GM21737 (cell line): ENCODE results near the gene CAPN15.

Experiments
- ATAC-seq: cut with Tn5 transposase; IDR thresholded peaks from one replicate; pipeline ENCODE4 v1.9.1; 2021; ENCODE audit warnings: mild to moderate bottlenecking, moderate library complexity; ENCODE audit not compliant: unreplicated experiment

The CAPN15 gene

DNA sequence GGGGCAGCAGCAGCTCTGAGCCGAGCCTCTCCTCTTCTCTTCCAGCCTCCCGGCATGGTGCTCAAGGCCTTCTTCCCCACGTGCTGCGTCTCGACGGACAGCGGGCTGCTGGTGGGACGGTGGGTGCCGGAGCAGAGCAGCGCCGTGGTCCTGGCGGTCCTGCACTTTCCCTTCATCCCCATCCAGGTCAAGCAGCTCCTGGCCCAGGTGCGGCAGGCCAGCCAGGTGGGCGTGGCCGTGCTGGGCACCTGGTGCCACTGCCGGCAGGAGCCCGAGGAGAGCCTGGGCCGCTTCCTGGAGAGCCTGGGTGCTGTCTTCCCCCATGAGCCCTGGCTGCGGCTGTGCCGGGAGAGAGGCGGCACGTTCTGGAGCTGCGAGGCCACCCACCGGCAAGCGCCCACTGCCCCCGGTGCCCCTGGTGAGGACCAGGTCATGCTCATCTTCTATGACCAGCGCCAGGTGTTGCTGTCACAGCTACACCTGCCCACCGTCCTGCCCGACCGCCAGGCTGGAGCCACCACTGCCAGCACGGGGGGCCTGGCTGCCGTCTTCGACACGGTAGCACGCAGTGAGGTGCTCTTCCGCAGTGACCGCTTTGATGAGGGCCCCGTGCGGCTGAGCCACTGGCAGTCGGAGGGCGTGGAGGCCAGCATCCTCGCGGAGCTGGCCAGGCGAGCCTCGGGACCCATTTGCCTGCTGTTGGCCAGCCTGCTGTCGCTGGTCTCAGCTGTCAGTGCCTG is 46.7 kb downstream of the CAPN15 start:
- no peak for ATAC-seq

GRCh38 chr16:575354-576196 is 48.1 kb downstream of the CAPN15 start:
- ATAC-seq = no peak

DNA sequence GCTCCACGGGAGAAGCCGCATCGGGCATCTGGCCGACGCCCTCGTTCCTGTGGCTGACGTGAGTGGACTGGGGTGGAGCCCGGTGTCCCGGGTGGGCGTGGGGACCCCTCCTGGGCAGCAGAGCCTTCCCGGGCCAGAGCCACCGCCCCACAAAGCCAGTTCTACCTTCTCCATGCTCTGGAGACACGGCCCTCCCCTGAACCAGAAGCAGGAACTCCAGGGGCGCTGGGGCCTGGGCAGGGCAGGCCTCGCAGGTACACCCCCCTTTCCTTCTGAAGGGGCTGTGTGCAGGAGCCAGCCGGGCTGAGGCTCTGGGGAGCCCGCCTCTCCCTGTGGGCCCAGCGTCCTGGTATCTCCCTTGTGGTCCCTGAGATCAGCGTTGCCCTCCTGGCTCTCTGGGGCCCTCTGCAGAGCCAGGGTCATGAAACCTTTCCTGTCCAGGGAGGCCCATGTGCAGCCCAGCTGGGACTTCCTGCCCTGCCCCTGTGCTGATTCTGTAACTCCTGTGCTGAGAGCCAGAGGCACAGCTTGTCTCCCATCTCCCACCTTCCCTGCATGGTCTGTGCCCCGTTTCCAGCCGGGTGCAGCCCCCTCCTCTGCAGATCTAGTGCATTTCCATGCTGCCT is 48.8 kb downstream of the CAPN15 start:
- no peak for ATAC-seq

DNA sequence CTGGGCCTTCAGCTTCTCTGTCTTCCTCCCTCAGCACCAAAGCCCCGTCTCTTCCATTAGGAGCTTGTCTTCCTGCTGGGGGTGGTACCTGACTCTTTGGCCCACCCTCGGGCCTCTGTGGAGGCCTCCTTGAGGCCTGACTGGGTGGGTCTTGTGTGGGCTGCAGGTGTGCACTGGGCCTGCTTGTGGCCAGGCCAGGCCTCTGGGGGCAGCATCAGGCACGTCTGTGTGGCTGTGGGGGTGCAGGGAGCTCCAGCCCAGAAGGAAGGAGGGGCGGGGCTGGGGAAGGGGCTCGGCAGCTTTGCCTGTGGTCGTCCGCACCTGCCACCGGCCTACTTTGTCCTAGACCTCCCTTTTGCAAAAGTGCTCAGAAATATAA is 49.3 kb downstream of the CAPN15 start:
- ATAC-seq = no peak

DNA sequence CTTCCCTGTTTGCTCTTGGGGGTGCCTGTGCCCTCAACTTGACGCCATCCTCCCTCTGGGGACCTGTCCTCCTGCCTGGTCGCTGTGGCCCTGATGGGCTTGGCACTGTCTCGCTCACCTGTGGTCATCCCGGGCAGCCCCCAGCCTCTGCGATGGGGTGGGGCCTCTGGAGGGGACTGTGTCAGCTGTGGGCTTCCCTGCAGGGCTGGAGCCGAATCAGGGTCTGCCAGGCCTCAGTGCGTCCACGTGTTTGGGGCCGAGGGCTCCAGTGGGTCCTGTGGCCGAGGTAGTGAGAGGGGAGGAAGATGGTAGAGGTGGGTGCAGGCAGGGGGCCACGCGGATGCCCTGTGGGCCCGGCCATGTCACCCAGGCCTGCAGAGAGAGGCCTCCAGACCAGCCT is 50.3 kb downstream of the CAPN15 start:
- no peak for ATAC-seq

DNA sequence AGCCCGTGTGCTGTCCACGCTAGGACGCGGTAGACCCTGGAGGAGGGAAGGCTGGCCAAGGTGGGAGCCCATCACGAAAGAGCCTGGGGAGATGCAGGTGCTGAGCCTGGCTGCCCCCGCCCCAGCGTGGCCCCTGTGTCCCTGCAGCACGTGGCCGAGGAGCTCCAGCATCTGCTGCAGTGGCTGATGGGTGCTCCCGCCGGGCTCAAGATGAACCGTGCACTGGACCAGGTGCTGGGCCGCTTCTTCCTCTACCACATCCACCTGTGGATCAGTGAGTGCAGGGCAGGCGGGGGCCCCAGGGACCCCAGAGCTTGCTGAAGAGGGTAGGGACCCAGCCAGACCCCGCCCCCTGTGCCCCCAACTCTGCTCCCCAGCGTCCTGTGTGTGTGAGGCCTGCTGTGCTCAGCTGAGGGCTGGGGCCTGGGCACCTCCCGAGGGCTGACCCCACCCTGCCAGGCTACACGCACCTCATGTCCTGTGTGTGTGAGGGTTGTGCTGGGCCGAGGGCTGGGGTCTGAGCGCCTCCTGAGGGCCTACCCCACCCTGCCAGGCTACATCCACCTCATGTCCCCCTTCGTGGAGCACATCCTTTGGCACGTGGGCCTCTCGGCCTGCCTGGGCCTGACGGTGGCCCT is 50.8 kb downstream of the CAPN15 start:
- no peak for ATAC-seq

DNA sequence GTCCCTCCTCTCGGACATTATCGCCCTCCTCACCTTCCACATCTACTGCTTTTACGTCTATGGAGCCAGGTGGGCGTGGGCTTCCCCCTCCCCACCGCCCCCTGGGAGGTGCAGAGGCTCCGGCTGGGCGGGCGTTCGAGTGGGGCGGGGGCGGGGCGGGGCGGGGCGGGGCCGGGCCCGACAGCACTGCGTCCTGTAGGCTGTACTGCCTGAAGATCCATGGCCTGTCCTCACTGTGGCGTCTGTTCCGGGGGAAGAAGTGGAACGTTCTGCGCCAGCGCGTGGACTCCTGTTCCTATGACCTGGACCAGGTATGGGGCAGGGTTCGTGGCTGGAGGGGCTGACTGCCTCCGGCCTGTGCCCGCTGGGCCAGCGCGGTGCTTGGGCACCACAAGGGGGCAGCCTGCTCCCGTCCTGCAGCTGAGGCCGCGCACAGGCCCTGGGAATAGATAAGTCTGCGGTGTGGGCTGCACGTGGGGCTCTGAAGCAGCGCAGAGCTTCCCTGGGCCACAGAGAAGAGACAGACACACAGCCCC is 51.4 kb downstream of the CAPN15 start:
- ATAC-seq = no peak

DNA sequence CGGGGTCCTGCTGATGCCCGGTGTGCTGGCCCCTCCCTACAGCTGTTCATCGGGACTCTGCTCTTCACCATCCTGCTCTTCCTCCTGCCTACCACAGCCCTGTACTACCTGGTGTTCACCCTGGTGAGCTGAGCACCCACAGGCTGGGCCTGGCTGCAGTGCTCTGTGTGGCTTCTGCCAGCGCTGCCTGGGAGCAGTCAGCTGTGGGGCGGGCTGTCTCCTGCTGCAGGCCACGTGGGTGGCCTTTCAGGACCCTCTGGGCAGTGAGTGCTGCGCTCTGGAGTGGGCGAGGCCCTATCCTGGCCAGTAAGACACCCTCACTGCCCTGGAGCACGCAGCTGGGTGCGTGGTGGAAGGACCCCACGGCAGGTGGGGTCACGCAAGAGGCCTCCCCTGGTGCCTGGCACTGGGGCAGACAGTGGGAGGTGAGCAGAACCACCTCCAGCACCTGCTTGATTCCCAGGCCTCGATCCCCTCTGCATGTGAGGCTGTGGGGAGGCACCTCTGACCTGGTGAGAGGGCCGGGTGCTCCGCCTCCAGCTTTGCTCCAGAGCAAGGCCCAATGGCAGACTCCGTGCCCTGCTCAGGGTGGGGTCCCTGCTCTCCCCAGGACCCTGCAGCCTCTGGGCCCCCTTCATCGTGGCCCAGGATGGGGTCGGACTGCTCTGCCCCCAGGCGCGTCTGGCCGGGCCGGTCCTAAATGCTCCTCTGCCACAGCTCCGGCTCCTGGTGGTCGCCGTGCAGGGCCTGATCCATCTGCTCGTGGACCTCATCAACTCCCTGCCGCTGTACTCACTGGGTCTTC is 52.8 kb downstream of the CAPN15 start:
- ATAC-seq = no peak

DNA sequence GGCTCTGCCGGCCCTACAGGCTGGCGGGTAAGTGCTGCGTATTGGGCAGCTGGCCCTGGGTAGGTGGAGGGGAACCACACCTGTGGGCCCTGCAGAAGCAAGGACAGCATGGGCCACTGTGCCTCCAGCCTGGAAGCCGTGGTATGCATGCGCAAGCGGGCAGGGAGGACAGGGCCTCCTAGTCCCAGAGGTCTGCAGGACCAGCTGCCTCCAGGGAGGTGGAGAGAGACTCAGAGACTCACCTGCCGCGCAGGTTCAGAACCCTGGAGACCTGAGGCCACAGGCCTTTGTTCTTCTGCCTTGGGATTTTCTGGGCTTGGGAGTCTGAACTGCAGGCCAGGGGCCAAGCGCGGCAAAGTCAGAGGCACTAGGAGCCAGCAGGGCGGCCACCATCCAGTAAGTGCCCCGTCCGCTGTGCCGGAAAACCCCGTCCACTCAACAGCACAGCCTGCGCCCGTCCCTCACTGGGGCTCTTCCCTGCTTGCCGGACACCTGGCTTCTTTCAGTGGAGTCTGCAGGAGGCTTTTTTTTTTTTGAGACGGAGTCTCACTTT is 53.5 kb downstream of the CAPN15 start:
- no peak for ATAC-seq

GRCh38 chr16:582218-582613 is 54.7 kb downstream of the CAPN15 start:
- no peak for ATAC-seq

- ATAC-seq = no peak
Measured at GRCh38 chr16:582614-583331, 55.3 kb downstream of the CAPN15 start.

- ATAC-seq = no peak
Measured at GRCh38 chr16:583470-583814, 55.9 kb downstream of the CAPN15 start.

DNA sequence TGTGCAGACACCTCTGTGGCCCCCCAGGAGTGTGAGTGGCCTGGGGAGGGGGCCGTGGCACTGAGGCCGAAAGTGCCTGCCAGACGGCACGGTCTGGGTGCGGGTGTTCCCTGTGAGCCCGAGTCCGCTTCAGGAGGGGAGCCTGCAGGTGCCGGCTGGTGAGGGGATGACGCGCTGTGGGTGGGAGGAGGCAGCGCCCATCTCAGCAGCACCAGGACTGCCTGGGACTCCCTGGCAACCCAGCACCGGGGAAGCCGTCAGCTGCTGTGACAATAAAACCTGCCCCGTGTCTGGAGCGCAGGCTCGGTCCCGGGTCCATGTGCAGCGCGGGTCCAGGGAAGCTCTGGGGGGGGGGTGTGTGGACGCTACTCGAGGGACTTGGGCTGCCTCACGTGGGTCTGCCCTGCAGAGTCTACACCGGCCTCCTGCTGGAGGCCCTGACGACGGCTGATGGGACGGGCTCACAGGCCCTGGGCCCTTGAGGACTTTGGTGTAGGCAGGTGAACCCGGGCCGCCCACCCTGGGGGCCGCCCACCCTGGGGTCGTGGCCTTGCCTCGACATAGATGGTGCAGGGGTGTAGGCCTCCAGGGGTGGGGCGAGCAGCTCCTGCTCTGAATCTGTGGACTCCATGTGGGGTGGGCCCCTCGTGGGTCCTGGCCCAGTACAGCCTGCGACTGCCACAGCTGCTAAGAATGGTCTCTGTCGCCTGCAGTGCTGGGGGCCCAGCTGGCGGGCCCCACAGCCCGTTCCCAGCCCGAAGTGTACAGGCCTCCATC is 56.5 kb downstream of the CAPN15 start:
- no peak for ATAC-seq

- no peak for ATAC-seq
Measured at GRCh38 chr16:585351-585750, 57.8 kb downstream of the CAPN15 start.

DNA sequence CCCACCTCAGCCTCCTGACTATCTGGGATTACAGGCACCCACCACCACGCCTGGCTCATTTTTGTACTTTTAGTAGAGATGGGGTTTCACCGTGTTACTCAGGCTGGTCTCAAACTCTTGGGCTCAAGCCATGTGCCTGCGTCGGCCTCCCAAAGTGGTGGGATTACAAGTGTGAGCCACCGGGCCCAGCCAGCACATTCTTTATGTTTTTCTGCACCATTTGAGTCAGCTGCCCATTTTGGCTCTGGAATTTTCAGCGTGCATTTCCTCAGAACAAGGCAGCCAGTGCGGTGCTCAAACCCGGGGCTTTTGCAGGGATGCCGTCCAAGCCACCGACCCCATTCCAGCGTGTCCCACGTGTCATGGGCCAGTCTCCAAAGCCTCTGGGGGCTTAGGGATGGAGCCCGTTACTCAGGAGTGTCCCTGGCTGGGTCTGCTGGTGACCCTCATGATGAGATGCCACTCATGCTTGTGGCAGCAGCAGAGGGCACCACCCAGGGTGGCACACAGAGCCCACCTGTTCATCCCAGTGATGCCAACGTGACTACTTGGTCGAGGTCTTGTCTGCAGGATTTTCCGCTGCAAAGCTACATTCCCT is 58.6 kb downstream of the CAPN15 start:
- ATAC-seq = no peak

DNA sequence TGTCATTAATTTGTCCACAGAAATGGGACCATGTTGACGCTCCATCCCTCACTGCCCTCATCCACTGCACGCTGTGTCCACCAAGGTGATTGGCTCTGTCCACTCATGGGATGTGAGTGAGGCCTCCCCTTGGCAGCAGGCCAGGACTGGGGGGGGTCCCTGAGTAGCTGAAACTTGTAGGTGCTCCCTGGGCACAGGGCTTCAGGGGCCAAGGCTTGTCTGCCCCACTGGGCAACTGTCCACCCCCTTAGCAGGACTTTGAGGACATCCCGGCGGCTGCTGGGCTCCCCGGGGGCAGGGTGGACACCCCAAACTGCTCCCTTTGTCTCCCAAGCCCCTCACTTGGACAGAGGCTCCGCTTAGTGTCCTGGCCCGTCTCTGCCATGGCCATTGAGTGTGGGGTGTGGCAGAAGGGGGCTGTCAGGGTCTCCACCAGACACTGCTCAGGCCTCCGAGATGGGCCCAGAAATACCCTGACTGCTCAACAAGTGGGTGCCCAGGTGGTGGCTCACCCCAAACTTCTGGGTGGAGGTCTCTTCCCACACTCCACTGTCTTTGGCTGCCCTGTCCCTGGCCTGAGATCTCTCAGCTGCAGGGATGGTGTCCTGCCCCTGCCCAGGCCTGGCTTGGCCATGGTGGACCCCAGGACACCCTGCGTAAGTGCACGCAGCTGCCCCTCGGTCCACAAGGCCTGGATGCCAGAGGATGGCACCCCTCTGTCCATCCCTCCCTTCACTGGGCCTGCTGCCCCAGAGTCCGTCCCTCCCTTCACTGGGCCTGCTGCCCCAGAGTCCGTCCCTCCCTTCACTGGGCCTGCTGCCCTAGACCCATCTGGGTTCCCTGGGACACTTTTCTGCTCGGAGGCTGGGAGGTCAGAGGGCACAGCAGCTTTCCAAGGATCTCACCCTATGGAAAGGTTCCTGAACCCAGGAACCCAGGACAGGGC is 59.4 kb downstream of the CAPN15 start:
- ATAC-seq = no peak

DNA sequence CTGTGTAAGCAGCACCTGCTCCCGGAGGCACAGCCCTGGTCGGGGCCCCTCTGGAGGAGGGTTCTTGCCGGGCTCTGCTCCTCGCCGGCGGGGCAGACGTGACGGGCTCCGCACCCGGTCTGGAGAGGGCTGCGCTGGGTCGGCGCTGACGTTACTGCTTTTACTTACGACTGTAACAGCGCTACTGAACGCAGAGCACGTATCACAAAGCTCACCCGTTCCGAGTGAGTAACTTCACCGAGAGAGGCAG is 61.1 kb downstream of the CAPN15 start:
- peak; percentile 3 for ATAC-seq
